ENCODE measurements around the gene FGD5.

The FGD5 gene

GRCh38 chr3:14819671-14820070 is 909 bp downstream of the FGD5 start:
- TF ChIP-seq CTCF (IDR thresholded peaks at IDR 0.05; ENCODE audit: low read depth, low read length, poor library complexity, severe bottlenecking) (no peak), EZH2phosphoT487 (IDR thresholded peaks at IDR 0.05; ENCODE audit: borderline replicate concordance, low read length) (no peak)
- H3K27me3 ChIP-seq (ENCODE audit: control insufficient read depth, low read length), result peaks cover 28% of the 10 kb centered on the region

GRCh38 chr3:14820156-14820555 is 1.4 kb downstream of the FGD5 start:
- Histone ChIP-seq H3K27ac (ENCODE audit: low read depth, low read length) (no peak overlapping the region), H3K9me2 (replicated peaks; ENCODE audit: control insufficient read depth, low read length) (no peaks in the 10 kb centered on the region), H3F3A (ENCODE audit: control insufficient read depth, insufficient read depth) (no peaks in the 10 kb centered on the region), H3K4me1 (ENCODE audit: control insufficient read depth, low read length) (no peaks in the 10 kb centered on the region), H3K4me2 (ENCODE audit: low read length) (no peak overlapping the region), H3K27me3 (ENCODE audit: control insufficient read depth, low read length) (peaks cover 28% of the 10 kb centered on the region), H3K4me3 (ENCODE audit: low read length) (no peak overlapping the region), H3K9me3 (ENCODE audit: control insufficient read depth, insufficient read depth, low read length) (no peaks in the 10 kb centered on the region), H4K20me1 (ENCODE audit: control insufficient read depth, insufficient read depth, low read depth, low read length) (no peaks in the 10 kb centered on the region), H3K36me3 (ENCODE audit: control insufficient read depth, low read length) (no peaks in the 10 kb centered on the region), H3K79me2 (ENCODE audit: control insufficient read depth, low read length) (no peaks in the 10 kb centered on the region)
- TF ChIP-seq CTCF (IDR thresholded peaks at IDR 0.05; ENCODE audit: low read depth, low read length, poor library complexity, severe bottlenecking) (no peak), EZH2phosphoT487 (IDR thresholded peaks at IDR 0.05; ENCODE audit: borderline replicate concordance, low read length) (no peak)

More at GRCh38 chr3:14819671-14820070, 909 bp downstream of the FGD5 start:
- H3F3A ChIP-seq (ENCODE audit: control insufficient read depth, insufficient read depth), result no peaks in the 10 kb centered on the region
- H3K4me2 ChIP-seq (ENCODE audit: low read length), result no peak overlapping the region
- no peak overlapping the region for H3K27ac ChIP-seq (ENCODE audit: low read depth, low read length)
- H3K36me3 ChIP-seq (ENCODE audit: control insufficient read depth, low read length), result no peaks in the 10 kb centered on the region
- no peaks in the 10 kb centered on the region for H4K20me1 ChIP-seq (ENCODE audit: control insufficient read depth, insufficient read depth, low read depth, low read length)
- no peak overlapping the region for H3K4me3 ChIP-seq (ENCODE audit: low read length)
- no peaks in the 10 kb centered on the region for H3K79me2 ChIP-seq (ENCODE audit: control insufficient read depth, low read length)
- H3K9me3 ChIP-seq (ENCODE audit: control insufficient read depth, insufficient read depth, low read length), result no peaks in the 10 kb centered on the region
- H3K4me1 ChIP-seq (ENCODE audit: control insufficient read depth, low read length), result no peaks in the 10 kb centered on the region
- no peaks in the 10 kb centered on the region for H3K9me2 ChIP-seq (replicated peaks; ENCODE audit: control insufficient read depth, low read length)

- no peak overlapping the region for H3K4me3 ChIP-seq (ENCODE audit: low read length)
- no peaks in the 10 kb centered on the region for H4K20me1 ChIP-seq (ENCODE audit: control insufficient read depth, insufficient read depth, low read depth, low read length)
- H3K9me2 ChIP-seq (replicated peaks; ENCODE audit: control insufficient read depth, low read length), result no peaks in the 10 kb centered on the region
- H3K36me3 ChIP-seq (ENCODE audit: control insufficient read depth, low read length), result no peaks in the 10 kb centered on the region
- no peaks in the 10 kb centered on the region for H3K9me3 ChIP-seq (ENCODE audit: control insufficient read depth, insufficient read depth, low read length)
- no peak for TF ChIP-seq CTCF (IDR thresholded peaks at IDR 0.05; ENCODE audit: low read depth, low read length, poor library complexity, severe bottlenecking)
- no peak for TF ChIP-seq EZH2phosphoT487 (IDR thresholded peaks at IDR 0.05; ENCODE audit: borderline replicate concordance, low read length)
- H3K79me2 ChIP-seq (ENCODE audit: control insufficient read depth, low read length), result no peaks in the 10 kb centered on the region
- H3K27me3 ChIP-seq (ENCODE audit: control insufficient read depth, low read length), result peaks cover 32% of the 10 kb centered on the region
- no peak overlapping the region for H3K4me2 ChIP-seq (ENCODE audit: low read length)
- H3F3A ChIP-seq (ENCODE audit: control insufficient read depth, insufficient read depth), result no peaks in the 10 kb centered on the region
- H3K4me1 ChIP-seq (ENCODE audit: control insufficient read depth, low read length), result no peaks in the 10 kb centered on the region
- H3K27ac ChIP-seq (ENCODE audit: low read depth, low read length), result no peak overlapping the region
These were observed 2.4 kb downstream of the FGD5 start for GRCh38 chr3:14821151-14821550.

GRCh38 chr3:14822134-14822533 is 3.4 kb downstream of the FGD5 start:
- no peak overlapping the region for H3K4me2 ChIP-seq (ENCODE audit: low read length)
- no peak for TF ChIP-seq CTCF (IDR thresholded peaks at IDR 0.05; ENCODE audit: low read depth, low read length, poor library complexity, severe bottlenecking)
- no peak for TF ChIP-seq EZH2phosphoT487 (IDR thresholded peaks at IDR 0.05; ENCODE audit: borderline replicate concordance, low read length)
- H3K36me3 ChIP-seq (ENCODE audit: control insufficient read depth, low read length), result no peaks in the 10 kb centered on the region
- H3K9me3 ChIP-seq (ENCODE audit: control insufficient read depth, insufficient read depth, low read length), result no peaks in the 10 kb centered on the region
- no peaks in the 10 kb centered on the region for H3K9me2 ChIP-seq (replicated peaks; ENCODE audit: control insufficient read depth, low read length)
- no peak overlapping the region for H3K4me3 ChIP-seq (ENCODE audit: low read length)
- H3K79me2 ChIP-seq (ENCODE audit: control insufficient read depth, low read length), result no peaks in the 10 kb centered on the region
- H3K27ac ChIP-seq (ENCODE audit: low read depth, low read length), result no peak overlapping the region
- H3F3A ChIP-seq (ENCODE audit: control insufficient read depth, insufficient read depth), result no peaks in the 10 kb centered on the region
- no peaks in the 10 kb centered on the region for H4K20me1 ChIP-seq (ENCODE audit: control insufficient read depth, insufficient read depth, low read depth, low read length)
- peaks cover 32% of the 10 kb centered on the region for H3K27me3 ChIP-seq (ENCODE audit: control insufficient read depth, low read length)
- H3K4me1 ChIP-seq (ENCODE audit: control insufficient read depth, low read length), result no peaks in the 10 kb centered on the region
